ENCODE results near the gene CPED1.

The CPED1 gene

GRCh38 chr7:121085922-121086321 lies 97.4 kb downstream of the CPED1 start:
- H3K4me3 ChIP-seq (ENCODE audit: low read depth, low read length), result no peak overlapping the region
- no peak for DNase-seq (ENCODE audit: low read depth)
- no peak for TF ChIP-seq CTCF (IDR thresholded peaks at IDR 0.05; ENCODE audit: insufficient read depth, low read depth, low read length, missing control alignments)

- no peak overlapping the region for H3K4me3 ChIP-seq (ENCODE audit: low read depth, low read length)
- TF ChIP-seq CTCF (IDR thresholded peaks at IDR 0.05; ENCODE audit: insufficient read depth, low read depth, low read length, missing control alignments), result no peak
- DNase-seq (ENCODE audit: low read depth), result no peak
Observed at GRCh38 chr7:121088870-121089269, 100.4 kb downstream of the CPED1 start.

- TF ChIP-seq CTCF (IDR thresholded peaks at IDR 0.05; ENCODE audit: insufficient read depth, low read depth, low read length, missing control alignments), result no peak
- no peak for DNase-seq (ENCODE audit: low read depth)
- H3K4me3 ChIP-seq (ENCODE audit: low read depth, low read length), result no peak overlapping the region
Observed at GRCh38 chr7:121094829-121095228, 106.3 kb downstream of the CPED1 start.

GRCh38 chr7:121097577-121097976 lies 109.1 kb downstream of the CPED1 start:
- TF ChIP-seq CTCF (IDR thresholded peaks at IDR 0.05; ENCODE audit: insufficient read depth, low read depth, low read length, missing control alignments), result no peak
- H3K4me3 ChIP-seq (ENCODE audit: low read depth, low read length), result no peak overlapping the region
- DNase-seq (ENCODE audit: low read depth), result no peak

GRCh38 chr7:121099572-121099971 lies 111.1 kb downstream of the CPED1 start:
- peak; percentile 12 for TF ChIP-seq CTCF (IDR thresholded peaks at IDR 0.05; ENCODE audit: insufficient read depth, low read depth, low read length, missing control alignments)
- no peak overlapping the region for H3K4me3 ChIP-seq (ENCODE audit: low read depth, low read length)
- DNase-seq (ENCODE audit: low read depth), result peak; percentile 5

GRCh38 chr7:121101083-121101482 lies 112.6 kb downstream of the CPED1 start:
- no peak for TF ChIP-seq CTCF (IDR thresholded peaks at IDR 0.05; ENCODE audit: insufficient read depth, low read depth, low read length, missing control alignments)
- H3K4me3 ChIP-seq (ENCODE audit: low read depth, low read length), result no peak overlapping the region
- DNase-seq (ENCODE audit: low read depth), result no peak

GRCh38 chr7:121101621-121102020 lies 113.1 kb downstream of the CPED1 start:
- no peak for DNase-seq (ENCODE audit: low read depth)
- no peak overlapping the region for H3K4me3 ChIP-seq (ENCODE audit: low read depth, low read length)
- TF ChIP-seq CTCF (IDR thresholded peaks at IDR 0.05; ENCODE audit: insufficient read depth, low read depth, low read length, missing control alignments), result no peak
